Dermis microvascular lymphatic vessel endothelial cell (primary cell): ENCODE data around the gene RIT1. TPM values are rescaled to one million over a fixed set of nuclear protein-coding genes. Genes with fewer than 3 reads are reported as not detected.

Experiments used
- DNase-seq, 2 donors: peaks; one replicate each; pipeline versions ENCODE4 v3.0.0 to v3.0.0-alpha.2; 2010; ENCODE audit warnings: low read depth in 2 of 2
- total RNA-seq: library from RNA; depleted of rRNA; stranded (reverse); fragments of >200 nt; gene quantifications from 2 replicates; pipeline ENCODE4 v1.2.1, GENCODE V29; 2014

Gene RIT1, protein sequence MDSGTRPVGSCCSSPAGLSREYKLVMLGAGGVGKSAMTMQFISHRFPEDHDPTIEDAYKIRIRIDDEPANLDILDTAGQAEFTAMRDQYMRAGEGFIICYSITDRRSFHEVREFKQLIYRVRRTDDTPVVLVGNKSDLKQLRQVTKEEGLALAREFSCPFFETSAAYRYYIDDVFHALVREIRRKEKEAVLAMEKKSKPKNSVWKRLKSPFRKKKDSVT
- 18.2 and 36.3 TPM in 2 replicates for total RNA-seq

DNA sequence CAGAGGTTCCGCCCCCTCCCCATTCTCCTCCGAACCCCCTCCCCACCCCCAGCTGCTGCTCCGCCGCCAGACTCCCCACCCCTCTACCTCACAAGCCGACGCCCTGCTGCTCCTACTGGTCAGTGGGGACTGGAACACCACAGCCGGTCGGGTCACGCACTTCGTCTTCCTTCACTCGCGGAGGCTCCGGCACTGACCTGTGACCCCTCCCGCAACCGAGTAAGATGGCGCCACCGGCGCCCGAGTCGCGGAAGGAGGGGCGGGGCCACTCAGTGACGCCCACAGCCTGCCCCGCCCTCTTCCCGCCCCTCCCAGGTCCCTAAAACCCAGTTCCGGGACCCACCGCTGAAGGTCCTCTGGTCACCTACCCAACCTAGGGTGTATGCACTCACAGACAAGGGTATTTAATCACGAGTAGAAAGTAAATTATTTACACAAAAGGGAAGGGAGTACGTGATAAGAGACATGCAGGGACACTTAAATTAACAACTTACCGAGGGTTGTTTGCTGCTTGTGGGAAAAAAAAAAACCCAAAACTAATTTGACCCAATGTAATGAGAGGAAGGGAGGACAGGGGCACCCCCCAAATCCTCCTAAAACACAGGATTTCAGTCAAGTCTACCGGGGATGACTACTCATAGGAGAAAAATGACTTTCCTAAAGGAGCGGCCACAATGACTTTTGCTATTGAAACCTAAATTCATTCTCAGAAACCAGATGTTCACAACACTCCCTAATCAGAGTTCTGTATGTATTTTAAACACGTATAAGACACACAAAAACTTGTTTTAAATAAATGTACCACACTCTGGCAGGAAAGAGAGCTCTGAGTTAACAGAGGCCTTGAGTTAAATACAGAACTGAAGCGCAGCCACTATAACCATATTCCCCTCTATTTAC, at the start of gene RIT1:
RIT1 (minus strand) TSS at position 194 of the 900 bp plus-strand sequence. CDS start 588 bp downstream, outside the sequence.
- peak in 1 of 2 donors; percentile 75 for DNase-seq

DNA sequence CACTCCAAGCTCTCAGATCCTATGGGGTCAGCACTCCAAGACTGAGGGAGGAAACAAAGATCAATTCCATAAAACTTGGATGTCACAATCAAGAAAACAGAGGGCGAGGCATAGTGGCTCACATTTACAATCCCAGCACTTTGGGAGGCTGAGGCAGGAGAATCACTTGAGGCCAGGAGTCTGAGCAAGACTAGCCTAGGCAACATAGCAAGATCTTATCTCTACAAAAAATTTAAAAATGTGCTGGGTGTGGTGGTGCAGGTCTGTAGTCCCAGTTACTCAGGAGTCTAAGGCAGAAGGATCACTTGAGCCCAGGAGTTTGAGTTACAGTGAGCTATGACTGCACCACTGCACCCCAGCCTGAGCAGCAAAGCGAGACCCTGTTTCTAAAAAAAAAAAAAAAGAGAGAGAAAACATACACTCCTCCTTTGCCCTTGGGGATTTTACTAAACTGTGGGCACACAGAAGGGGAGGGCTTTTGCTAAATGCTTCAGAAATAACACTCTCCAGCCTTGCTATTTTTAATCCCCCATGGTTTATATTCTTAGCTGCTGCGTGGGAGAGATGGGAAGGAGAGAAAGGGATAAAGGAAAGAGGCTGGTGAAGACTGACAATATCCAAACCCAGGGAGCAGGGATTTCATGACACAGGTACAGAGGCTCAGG, 49.1 kb upstream of the RIT1 start:
- DNase-seq, result no peak

DNA sequence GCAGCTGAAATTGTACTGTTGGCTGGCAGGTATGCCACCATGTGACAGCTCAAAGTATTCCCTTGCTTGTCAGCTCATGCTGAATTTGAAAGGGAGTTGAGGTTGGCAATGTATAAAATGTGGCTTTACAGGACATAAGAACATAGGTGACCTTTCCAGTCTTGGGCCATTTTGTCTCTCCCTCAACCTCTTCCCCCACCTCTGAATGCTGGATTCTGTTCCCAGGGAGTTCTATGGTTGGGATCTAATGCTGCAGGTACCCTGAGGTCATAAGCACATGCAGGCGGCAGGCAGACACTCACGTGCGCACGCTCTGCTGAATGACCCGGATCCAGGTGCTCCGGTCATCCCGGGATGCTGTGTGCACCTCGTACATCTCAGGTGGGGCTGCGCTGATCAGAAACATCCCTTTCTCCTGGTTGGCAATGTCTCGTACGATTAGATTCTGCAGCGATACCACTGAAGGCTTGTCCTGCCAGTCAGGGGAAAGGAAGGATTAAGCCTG, 46.3 kb upstream of the RIT1 start:
- DNase-seq, result no peak

DNA sequence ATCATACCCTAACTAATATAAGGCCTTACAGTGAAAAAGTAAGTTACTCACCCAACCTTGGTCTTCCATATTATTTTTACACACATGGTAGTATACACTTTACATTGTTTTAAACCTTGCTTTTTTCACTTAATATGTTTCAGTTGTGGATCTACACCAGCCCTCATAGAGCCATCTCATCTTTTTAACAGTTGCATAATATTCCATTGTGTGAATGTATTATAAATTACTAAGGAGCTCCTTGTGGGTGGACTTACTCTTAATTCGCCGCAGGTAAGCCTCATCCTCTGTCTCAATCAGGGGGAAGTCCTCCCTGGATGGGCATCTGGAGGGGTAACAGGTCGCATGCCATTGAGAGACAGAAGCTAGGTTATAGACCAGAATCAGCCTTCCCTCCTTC, 43.5 kb upstream of the RIT1 start:
- no peak for DNase-seq

DNA sequence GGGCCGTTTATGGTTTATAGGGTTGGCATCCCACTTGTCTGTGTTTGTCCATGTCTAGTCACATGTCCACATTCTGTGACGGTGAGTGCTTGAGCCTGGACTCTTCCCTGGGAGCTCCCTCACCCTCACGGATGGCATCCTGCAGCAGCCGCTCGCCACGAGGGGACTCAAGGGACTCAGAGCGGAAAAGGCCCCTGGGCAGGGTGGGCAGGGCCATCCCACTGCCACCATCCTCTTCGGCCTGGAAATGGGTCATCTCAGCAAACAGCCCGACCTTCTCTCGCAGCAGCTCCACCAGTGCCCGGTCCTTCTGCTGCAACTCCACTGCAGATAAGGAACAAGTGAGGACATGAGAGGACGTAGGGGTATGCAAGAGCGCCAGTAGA, 41.3 kb upstream of the RIT1 start:
- no peak for DNase-seq

DNA sequence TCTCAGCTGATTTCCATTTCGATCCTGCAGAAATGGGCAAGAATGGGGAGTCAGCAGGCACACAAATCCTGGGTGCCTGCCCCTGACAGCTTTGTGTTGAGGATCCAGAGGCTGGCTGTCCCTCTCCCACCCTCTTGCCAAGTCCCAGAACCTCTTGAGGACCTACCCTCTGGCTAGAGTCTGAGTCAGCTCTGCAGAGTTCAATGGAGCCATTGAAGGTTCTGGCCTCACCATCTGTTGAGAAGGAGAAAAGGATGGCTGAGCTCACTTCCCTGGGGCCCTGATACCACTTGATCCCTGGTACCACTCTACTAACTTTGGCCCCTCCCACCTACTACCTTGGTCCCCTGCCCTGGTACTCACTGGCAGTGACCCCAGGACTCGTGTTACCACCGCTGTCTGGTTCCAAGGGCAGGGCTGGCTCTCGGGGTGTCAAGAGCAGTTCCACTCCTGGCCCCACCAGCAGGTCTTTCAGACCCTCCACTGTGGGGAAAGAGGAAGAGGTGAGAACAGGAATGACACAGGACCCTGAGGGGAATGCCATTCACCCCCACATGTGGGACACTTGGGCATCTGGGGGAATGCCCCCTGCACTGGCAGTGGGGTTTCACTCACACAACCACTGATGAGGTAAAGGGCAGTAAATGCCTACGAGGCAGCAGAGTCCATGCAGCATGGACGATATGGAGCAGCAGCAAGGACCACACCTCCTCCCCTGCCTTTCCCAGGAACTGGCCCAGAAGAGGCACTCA, 40.8 kb upstream of the RIT1 start:
- no peak for DNase-seq

DNA sequence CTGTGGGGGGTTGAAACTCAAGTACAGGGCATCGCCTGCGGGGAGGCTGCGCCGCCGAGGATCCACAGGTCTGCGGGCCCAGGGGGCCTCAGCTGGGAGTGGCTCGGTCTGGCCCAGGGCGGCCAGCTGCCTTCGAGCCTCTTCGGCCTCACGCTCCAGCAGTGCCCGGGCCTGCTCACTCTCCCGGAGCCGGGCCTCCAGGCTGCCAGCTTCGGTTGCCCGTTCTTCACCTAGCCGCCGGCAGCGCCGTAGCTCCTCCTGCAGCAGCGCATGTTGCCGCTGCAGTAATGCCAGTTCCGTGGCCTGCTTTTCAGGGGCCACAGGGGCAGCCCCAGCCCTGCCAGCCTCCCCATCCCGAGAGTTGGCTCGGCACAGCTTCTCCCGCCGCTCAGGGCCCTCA, 39.7 kb upstream of the RIT1 start:
- DNase-seq, result no peak

DNA sequence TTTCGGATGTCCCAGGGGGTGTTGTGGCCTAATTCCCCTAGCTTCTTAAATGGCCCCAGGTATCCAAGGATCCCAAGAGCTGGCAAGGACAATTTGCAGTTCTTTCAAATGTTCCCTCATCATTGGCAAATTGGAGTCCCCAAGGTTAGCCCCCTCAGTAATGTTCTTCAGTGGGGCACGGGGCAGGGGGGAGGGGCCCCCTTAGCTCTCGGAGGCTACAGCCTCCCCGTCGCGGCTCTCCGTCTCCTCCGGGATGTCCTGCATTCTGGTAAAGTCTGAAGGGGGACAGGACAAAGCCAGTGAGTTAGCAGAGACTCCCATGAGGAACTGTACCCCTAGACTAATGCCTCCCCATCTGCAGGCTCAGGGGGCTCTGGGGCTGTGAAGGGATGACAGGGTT, 36.6 kb upstream of the RIT1 start:
- DNase-seq, result no peak

DNA sequence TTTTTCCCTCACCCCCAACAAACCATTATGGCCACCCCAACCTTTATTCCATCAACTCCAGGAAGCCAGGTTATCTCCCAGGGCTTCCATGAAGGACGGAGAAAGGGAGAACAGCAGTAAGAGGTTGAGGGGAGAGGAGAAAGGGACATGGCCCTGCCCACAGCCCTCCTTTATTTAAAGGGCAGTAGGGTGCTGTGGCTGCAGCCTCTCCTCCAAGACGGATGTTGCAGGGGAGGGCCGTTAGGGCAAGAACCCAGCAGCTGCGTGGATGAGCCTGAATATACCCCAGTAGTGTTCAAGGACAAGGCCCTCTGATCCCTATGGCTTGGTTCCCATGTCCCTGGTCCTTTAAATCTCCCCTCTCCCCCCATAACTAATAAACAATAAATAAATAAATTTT, 36.1 kb upstream of the RIT1 start:
- DNase-seq, result no peak

DNA sequence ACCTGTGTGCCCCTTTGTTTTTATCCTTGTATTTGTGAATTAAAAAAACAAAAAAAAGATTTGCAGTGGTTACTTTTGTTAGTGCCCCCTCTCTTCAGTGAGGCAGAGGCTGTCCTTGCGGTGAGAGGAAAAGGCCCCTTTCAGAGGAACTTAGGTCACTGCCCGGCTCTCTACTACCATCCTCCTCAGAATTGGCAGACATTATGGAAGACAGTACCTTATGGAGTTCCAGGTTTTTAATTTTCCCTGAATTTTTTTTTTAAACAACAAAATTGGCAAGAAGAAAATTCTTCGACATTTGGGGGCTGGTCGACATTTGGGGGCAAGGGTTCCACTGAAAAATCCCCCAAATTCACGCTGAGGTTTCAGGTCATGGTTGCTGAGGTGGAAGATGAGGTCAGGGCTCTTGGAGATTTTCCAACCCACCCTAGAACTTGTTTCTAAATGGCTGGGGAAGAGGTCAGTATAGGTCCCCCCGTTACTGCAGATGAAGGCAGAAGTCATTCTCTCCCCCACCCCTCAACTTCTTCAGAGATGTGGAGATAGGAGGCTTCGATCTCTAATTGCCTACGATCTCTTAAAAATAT, 35.6 kb upstream of the RIT1 start:
- DNase-seq, result no peak

DNA sequence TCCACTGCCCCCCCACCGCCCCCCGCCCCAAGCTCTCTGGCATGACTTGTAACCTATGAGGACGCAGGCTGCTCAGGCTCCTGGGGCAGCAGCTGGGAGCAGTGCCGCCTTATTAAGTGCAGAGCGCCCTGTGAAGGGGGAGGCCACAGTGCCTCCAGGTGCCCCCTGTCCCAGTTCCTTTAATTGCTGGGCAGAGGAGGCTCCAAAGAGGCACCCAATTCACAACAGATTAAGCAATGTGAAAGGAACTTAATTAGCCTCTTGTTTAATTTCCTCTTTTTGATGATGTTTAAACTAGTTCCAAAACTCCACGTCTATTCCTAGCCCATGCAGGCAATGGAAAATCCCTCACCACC, 33.3 kb upstream of the RIT1 start:
- no peak for DNase-seq

DNA sequence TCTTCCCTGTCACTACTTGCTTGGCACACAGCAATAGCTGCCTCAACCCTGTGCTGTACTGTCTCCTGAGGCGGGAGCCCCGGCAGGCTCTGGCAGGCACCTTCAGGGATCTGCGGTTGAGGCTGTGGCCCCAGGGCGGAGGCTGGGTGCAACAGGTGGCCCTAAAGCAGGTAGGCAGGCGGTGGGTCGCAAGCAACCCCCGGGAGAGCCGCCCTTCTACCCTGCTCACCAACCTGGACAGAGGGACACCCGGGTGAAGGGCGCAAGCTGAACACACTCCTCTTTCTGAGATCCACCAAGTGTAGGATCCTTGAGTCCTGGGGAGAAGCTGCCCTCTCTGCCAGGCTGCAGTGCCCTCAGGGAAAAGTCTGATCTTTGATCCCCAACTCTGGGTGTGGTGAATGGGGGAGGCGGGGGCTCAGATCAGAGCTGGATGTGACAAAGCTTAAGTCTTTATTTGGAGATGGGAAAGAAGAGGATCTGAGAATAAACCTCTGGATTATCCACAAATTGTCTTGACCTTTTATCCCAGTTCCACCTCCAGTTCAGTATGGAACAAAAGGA, 31.5 kb upstream of the RIT1 start:
- no peak for DNase-seq

DNA sequence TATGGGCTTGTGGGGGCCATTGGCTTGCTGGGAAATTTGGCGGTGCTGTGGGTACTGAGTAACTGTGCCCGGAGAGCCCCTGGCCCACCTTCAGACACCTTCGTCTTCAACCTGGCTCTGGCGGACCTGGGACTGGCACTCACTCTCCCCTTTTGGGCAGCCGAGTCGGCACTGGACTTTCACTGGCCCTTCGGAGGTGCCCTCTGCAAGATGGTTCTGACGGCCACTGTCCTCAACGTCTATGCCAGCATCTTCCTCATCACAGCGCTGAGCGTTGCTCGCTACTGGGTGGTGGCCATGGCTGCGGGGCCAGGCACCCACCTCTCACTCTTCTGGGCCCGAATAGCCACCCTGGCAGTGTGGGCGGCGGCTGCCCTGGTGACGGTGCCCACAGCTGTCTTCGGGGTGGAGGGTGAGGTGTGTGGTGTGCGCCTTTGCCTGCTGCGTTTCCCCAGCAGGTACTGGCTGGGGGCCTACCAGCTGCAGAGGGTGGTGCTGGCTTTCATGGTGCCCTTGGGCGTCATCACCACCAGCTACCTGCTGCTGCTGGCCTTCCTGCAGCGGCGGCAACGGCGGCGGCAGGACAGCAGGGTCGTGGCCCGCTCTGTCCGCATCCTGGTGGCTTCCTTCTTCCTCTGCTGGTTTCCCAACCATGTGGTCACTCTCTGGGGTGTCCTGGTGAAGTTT, 30.8 kb upstream of the RIT1 start:
- DNase-seq, result no peak

DNA sequence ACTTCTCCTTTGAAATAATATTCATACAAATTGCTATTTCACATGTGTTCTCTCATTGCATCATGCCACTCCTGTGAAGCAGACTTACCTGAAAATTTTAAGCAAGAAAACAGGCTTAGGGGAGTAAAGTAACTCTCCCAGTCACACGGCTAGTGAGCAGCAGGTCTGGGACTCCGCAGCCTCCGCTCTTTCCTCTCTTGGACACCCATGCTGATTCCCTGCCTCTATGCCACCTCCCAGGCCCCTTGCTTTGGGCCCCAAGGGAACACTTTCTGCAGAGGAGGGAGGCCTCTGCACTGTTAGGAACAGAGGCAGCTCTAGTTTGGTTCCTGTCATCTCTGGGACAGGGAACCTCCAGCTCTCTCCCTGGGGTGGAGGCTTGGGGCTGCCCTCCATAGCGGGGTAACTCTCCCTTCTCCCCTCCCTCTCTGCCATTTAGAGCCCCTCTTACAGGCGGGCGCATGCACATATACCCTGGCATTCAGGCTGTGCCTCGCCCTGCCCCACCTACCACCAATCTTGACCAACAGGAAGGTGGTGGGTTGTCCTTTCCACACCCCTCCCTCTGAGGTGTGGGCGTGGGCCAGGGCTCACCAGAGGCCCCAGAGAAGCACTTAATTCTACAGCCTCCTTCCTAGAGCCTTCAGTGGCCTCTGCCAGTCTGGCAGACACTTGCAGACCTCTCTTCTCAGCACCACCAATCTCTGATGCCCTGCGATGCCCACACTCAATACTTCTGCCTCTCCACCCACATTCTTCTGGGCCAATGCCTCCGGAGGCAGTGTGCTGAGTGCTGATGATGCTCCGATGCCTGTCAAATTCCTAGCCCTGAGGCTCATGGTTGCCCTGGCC, 30.1 kb upstream of the RIT1 start, which contains the start of gene RXFP4:
RXFP4 (plus strand) TSS at position 646 of the 852 bp plus-strand sequence; CDS start at position 718, 72 bp downstream.
- no peak for DNase-seq

DNA sequence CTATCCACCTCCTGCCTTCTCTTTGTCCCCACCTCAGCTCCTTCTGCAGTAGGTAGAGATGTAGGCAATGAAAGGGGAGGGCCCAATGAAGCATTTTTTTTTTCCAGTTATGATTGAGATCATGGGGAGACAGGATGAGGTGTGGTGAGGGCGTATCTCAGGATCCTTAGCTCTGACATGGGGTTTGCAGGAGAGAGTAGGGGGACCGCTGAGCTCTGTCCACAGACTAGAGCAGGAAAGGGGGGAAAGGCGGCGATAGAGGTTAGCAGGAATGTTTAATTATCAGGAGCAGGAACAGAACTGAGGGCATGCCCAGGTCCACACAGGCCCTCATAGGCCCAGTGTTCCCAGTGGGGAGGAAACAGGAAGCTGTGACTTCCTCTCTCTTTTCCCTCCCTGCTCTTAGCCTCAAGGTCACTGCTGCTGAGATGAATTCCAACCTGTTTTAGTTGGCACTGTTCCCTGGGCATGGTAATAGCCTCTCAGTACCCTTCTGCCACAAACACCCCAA, 29.4 kb upstream of the RIT1 start:
- peak; percentile 68 to 74 for DNase-seq

DNA sequence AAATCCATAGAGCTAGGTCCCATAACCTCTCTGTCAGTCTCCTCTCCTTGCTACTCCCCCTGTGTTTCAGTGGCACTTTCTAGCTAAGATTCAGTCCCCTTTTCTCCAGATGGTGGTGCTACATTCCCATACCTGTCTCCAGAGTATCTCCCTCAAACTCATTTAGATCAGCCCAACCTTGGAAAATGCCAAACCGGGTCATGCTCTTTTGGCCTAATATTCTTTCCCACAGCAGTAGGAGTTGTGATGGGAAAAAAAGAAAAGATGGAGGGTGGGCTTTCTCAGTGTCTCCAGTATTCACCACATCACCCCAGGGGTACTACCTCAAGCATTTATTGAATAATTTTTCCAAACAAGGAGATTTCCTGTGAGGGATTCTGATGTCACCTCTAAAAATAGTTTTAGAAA, 27.1 kb upstream of the RIT1 start:
- peak; percentile 69 to 80 for DNase-seq

DNA sequence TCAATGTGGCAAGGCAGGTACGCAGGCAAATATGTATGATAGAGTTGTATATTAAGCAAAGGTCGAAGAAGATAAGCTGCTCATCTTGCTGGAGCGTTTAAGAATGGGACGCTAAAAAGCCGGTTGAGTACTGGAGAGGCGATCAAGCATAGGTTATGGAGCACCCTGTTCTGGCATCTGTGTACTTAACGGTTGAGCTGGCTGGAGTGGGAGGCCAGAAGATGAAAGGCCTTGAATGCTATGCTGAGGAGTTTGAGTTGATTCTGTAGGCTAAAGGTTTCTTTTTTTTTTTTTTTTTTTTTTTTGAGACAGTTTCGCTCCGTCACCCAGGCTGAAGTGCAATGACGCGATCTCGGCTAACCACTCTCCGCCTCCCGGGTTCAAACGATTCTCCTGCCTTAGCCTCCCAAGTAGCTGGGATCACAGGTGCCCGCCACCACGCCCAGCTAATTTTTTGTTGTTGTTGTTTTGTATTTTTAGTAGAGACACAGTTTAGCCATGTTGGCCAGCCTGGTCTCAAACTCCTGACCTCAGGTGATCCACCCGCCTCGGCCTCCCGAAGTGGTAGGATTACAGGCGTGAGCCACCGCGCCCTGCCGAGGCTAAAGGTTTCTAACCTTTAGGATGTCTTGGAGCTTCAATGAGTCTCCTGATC, 23.9 kb upstream of the RIT1 start:
- DNase-seq, result no peak
